SH-SY5Y (cell line): Measurements from ENCODE around the gene CAMKMT.
A peak's percentile ranks its signal among the peaks of the same experiment; 100 is the strongest.

ENCODE experiments used
- GATA2 ChIP-seq: IDR thresholded peaks from 2 replicates; pipeline ENCODE4 v1.6.1; 2011; ENCODE audit warnings: mild to moderate bottlenecking, low read depth, low read length
- GATA3 ChIP-seq: IDR thresholded peaks from 2 replicates; pipeline ENCODE4 v1.6.1; 2011; ENCODE audit warnings: low read depth, mild to moderate bottlenecking, low read length, moderate library complexity

GRCh38 chr2:44688456-44689124, 326.8 kb downstream of the CAMKMT start:
- no peak for TF ChIP-seq GATA2
- 0 out of 2 replicates have a peak, but pooled peaks have one; percentile 10 for TF ChIP-seq GATA3
